HepG2 (cell line): ENCODE data around the gene PRMT7. TPM values are rescaled to one million over a fixed set of nuclear protein-coding genes. Genes with fewer than 3 reads are reported as not detected.

Experiments
- AGO1 ChIP-seq: fragments of 200-400 bp; formaldehyde crosslinking; IDR thresholded peaks from 2 replicates; pipeline ENCODE4 v1.6.1; 2017; ENCODE audit warnings: mild to moderate bottlenecking, low read depth, low read length, moderate library complexity; ENCODE audit not compliant: poor library complexity, severe bottlenecking
- MATR3 ChIP-seq: sonication (generic); formaldehyde crosslinking; IDR thresholded peaks from 2 replicates; pipeline ENCODE4 v1.4.0; 2020; ENCODE audit warnings: missing genetic modification reagents
- RNF2 ChIP-seq: fragments of 450-650 bp; conservative IDR thresholded peaks from 2 replicates; pipeline ENCODE4 v1.6.1; 2016; ENCODE audit warnings: low read depth
- ZFY ChIP-seq: sonication (generic); formaldehyde crosslinking; IDR thresholded peaks from 2 replicates; pipeline ENCODE4 v1.4.0; 2020; ENCODE audit warnings: missing genetic modification reagents
- ZNF709 ChIP-seq: sonication (generic); formaldehyde crosslinking; IDR thresholded peaks from 2 replicates; pipeline ENCODE4 v1.5.0; 2020; ENCODE audit warnings: mild to moderate bottlenecking, missing genetic modification reagents
- ZNF891 ChIP-seq: sonication (generic); formaldehyde crosslinking; IDR thresholded peaks from 2 replicates; pipeline ENCODE4 v1.5.0; 2020; ENCODE audit warnings: mild to moderate bottlenecking, missing genetic modification reagents
- polyA plus RNA-seq, 8 experiments: library from polyadenylated mRNA; depleted of rRNA in 3 of 8; stranded (reverse) in 7 of 8; unstranded in 1 of 8; fragments of >200 nt; fragmentation: Illumina TruSeq in 4 of 8; extraction: Trizol in 4 of 8; gene quantifications; 2 replicates each; pipeline versions ENCODE4 v1.2.1 to v1.2.3, GENCODE V29; 2011 to 2016; ENCODE audit warnings: low read depth in 4 of 8, missing spikeins in 1 of 8, mixed read lengths in 1 of 8; ENCODE audit not compliant: insufficient read depth in 1 of 8
- total RNA-seq, 5 experiments: library from RNA; depleted of rRNA; stranded (reverse); fragments of >200 nt; fragmentation: Illumina TruSeq; extraction: Trizol; gene quantifications; 2 replicates each; pipeline ENCODE4 v1.2.3, GENCODE V29; 2016; ENCODE audit warnings: low read depth in 1 of 5
- TF ChIP-seq, protein P1 (sequence below): sonication (generic); formaldehyde crosslinking; IDR thresholded peaks from 2 replicates; pipeline ENCODE4 v1.5.1; 2020; ENCODE audit warnings: missing genetic modification reagents, mild to moderate bottlenecking, borderline replicate concordance
- TF ChIP-seq, protein P2 (sequence below): sonication (generic); formaldehyde crosslinking; IDR thresholded peaks from 2 replicates; pipeline ENCODE4 v1.5.1; 2020; ENCODE audit warnings: mild to moderate bottlenecking, missing genetic modification reagents, borderline replicate concordance
- TF ChIP-seq, protein P3 (sequence below): sonication (generic); formaldehyde crosslinking; IDR thresholded peaks from 2 replicates; pipeline ENCODE4 v1.4.0; 2020; ENCODE audit warnings: missing genetic modification reagents
- TF ChIP-seq, protein P4 (sequence below): sonication (generic); formaldehyde crosslinking; IDR thresholded peaks from 2 replicates; pipeline ENCODE4 v1.5.0; 2020; ENCODE audit warnings: missing genetic modification reagents, mild to moderate bottlenecking, borderline replicate concordance
- TF ChIP-seq, protein P5 (sequence below): sonication (generic); formaldehyde crosslinking; IDR thresholded peaks from 2 replicates; pipeline ENCODE4 v1.8.0; 2022; ENCODE audit warnings: missing genetic modification reagents, mild to moderate bottlenecking, inconsistent platforms, borderline replicate concordance
- TF ChIP-seq, protein P6 (sequence below): sonication (generic); formaldehyde crosslinking; IDR thresholded peaks from 2 replicates; pipeline ENCODE4 v1.8.0; 2022; ENCODE audit warnings: mild to moderate bottlenecking, missing genetic modification reagents, moderate library complexity
- TF ChIP-seq, protein P7 (sequence below): sonication (generic); formaldehyde crosslinking; IDR thresholded peaks from 2 replicates; pipeline ENCODE4 v1.4.0; 2020; ENCODE audit warnings: mild to moderate bottlenecking, missing genetic modification reagents

Gene PRMT7
- total and polyA plus RNA-seq, 2 of the 13 experiments (the other 11 are each of a cell fraction or from before 2014, with no cell fraction given): 47.5 to 55.0 TPM

DNA sequence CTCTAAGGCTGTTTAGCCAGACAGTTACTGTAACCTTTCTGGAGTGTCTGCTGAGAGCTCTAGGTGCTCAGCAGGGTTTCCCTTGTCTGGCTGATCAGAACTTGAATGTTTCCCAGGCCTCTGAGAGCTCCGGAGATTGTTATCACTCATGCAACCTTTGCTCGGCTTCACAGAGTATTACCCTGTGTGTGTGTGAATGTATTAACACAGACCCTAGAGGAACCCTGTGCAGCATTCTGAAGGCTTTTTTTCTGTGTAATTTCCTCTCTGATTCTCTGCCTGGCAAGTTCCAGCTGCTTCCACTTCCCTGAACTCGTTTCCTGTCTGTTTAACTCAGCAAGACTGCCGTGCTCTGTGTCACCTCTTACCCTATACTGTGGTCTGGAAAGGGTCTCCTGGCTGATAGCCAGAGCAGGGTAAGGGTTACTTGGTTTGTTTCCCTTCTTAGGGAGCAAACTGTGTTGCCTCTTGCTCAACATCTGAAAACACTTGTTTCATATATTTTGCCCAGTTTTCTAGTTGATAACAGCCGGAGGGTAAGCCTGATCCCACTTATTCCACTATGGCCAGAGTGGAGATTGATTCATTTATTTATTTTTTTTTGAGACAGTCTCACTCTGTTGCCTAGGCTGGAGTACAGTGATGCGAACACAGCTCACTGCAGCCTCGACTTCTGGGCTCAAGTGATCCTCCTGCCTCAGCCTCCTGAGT lies 21.7 kb downstream of the PRMT7 start (continued):
- TF ChIP-seq, protein P1, sequence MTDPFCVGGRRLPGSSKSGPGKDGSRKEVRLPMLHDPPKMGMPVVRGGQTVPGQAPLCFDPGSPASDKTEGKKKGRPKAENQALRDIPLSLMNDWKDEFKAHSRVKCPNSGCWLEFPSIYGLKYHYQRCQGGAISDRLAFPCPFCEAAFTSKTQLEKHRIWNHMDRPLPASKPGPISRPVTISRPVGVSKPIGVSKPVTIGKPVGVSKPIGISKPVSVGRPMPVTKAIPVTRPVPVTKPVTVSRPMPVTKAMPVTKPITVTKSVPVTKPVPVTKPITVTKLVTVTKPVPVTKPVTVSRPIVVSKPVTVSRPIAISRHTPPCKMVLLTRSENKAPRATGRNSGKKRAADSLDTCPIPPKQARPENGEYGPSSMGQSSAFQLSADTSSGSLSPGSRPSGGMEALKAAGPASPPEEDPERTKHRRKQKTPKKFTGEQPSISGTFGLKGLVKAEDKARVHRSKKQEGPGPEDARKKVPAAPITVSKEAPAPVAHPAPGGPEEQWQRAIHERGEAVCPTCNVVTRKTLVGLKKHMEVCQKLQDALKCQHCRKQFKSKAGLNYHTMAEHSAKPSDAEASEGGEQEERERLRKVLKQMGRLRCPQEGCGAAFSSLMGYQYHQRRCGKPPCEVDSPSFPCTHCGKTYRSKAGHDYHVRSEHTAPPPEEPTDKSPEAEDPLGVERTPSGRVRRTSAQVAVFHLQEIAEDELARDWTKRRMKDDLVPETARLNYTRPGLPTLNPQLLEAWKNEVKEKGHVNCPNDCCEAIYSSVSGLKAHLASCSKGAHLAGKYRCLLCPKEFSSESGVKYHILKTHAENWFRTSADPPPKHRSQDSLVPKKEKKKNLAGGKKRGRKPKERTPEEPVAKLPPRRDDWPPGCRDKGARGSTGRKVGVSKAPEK (CRISPR knock-in tag): no peak
- TF ChIP-seq, protein P2, sequence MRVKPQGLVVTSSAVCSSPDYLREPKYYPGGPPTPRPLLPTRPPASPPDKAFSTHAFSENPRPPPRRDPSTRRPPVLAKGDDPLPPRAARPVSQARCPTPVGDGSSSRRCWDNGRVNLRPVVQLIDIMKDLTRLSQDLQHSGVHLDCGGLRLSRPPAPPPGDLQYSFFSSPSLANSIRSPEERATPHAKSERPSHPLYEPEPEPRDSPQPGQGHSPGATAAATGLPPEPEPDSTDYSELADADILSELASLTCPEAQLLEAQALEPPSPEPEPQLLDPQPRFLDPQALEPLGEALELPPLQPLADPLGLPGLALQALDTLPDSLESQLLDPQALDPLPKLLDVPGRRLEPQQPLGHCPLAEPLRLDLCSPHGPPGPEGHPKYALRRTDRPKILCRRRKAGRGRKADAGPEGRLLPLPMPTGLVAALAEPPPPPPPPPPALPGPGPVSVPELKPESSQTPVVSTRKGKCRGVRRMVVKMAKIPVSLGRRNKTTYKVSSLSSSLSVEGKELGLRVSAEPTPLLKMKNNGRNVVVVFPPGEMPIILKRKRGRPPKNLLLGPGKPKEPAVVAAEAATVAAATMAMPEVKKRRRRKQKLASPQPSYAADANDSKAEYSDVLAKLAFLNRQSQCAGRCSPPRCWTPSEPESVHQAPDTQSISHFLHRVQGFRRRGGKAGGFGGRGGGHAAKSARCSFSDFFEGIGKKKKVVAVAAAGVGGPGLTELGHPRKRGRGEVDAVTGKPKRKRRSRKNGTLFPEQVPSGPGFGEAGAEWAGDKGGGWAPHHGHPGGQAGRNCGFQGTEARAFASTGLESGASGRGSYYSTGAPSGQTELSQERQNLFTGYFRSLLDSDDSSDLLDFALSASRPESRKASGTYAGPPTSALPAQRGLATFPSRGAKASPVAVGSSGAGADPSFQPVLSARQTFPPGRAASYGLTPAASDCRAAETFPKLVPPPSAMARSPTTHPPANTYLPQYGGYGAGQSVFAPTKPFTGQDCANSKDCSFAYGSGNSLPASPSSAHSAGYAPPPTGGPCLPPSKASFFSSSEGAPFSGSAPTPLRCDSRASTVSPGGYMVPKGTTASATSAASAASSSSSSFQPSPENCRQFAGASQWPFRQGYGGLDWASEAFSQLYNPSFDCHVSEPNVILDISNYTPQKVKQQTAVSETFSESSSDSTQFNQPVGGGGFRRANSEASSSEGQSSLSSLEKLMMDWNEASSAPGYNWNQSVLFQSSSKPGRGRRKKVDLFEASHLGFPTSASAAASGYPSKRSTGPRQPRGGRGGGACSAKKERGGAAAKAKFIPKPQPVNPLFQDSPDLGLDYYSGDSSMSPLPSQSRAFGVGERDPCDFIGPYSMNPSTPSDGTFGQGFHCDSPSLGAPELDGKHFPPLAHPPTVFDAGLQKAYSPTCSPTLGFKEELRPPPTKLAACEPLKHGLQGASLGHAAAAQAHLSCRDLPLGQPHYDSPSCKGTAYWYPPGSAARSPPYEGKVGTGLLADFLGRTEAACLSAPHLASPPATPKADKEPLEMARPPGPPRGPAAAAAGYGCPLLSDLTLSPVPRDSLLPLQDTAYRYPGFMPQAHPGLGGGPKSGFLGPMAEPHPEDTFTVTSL (CRISPR knock-in tag): no peak
- TF ChIP-seq, protein P3, sequence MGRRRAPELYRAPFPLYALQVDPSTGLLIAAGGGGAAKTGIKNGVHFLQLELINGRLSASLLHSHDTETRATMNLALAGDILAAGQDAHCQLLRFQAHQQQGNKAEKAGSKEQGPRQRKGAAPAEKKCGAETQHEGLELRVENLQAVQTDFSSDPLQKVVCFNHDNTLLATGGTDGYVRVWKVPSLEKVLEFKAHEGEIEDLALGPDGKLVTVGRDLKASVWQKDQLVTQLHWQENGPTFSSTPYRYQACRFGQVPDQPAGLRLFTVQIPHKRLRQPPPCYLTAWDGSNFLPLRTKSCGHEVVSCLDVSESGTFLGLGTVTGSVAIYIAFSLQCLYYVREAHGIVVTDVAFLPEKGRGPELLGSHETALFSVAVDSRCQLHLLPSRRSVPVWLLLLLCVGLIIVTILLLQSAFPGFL (CRISPR knock-in tag): no peak
- TF ChIP-seq, protein P4, sequence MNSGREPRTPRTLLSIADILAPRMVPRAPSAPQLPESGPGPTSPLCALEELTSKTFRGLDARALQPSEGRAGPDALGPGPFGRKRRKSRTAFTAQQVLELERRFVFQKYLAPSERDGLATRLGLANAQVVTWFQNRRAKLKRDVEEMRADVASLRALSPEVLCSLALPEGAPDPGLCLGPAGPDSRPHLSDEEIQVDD (CRISPR knock-in tag): no peak
- TF ChIP-seq, protein P5, sequence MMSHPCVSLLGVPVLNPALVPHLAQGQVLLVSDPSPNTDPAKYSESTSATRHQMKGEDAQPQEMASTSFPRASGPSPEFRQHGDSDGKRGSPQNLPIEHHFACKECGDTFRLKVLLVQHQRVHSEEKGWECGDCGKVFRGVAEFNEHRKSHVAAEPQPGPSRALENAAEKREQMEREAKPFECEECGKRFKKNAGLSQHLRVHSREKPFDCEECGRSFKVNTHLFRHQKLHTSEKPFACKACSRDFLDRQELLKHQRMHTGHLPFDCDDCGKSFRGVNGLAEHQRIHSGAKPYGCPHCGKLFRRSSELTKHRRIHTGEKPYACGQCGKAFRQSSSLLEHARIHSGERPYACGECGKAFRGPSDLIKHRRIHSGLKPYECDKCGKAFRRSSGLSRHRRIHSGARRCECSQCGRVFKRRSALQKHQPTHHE (CRISPR knock-in tag): no peak
- peak; percentile 46; the same call in 1 of the 2 replicates for TF ChIP-seq ZNF709 (CRISPR knock-in tag)
- TF ChIP-seq ZFY: peak; percentile 52
- no peak for TF ChIP-seq MATR3
- no peak for TF ChIP-seq RNF2
- no peak for TF ChIP-seq ZNF891 (CRISPR knock-in tag)
- TF ChIP-seq, protein P6, sequence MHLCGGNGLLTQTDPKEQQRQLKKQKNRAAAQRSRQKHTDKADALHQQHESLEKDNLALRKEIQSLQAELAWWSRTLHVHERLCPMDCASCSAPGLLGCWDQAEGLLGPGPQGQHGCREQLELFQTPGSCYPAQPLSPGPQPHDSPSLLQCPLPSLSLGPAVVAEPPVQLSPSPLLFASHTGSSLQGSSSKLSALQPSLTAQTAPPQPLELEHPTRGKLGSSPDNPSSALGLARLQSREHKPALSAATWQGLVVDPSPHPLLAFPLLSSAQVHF (CRISPR knock-in tag): no peak
- TF ChIP-seq, protein P7, sequence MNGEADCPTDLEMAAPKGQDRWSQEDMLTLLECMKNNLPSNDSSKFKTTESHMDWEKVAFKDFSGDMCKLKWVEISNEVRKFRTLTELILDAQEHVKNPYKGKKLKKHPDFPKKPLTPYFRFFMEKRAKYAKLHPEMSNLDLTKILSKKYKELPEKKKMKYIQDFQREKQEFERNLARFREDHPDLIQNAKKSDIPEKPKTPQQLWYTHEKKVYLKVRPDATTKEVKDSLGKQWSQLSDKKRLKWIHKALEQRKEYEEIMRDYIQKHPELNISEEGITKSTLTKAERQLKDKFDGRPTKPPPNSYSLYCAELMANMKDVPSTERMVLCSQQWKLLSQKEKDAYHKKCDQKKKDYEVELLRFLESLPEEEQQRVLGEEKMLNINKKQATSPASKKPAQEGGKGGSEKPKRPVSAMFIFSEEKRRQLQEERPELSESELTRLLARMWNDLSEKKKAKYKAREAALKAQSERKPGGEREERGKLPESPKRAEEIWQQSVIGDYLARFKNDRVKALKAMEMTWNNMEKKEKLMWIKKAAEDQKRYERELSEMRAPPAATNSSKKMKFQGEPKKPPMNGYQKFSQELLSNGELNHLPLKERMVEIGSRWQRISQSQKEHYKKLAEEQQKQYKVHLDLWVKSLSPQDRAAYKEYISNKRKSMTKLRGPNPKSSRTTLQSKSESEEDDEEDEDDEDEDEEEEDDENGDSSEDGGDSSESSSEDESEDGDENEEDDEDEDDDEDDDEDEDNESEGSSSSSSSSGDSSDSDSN: peak; percentile 47; the same call in 1 of the 2 replicates
- TF ChIP-seq AGO1: no peak
